Measurements from ENCODE around the gene STARD9.

- TF ChIP-seq USF2 (IDR thresholded peaks at IDR 0.05; ENCODE audit: low read depth, low read length) (no peak), CTCF (conservative IDR thresholded peaks at IDR 0.05; ENCODE audit: low read depth, low read length) (0 out of 2 replicates have a peak, but pooled peaks have one; percentile 9), CEBPB (IDR thresholded peaks at IDR 0.05; ENCODE audit: low read depth, low read length) (no peak), POLR2A (IDR thresholded peaks at IDR 0.05; ENCODE audit: low read depth, low read length) (no peak), RAD21 (IDR thresholded peaks at IDR 0.05; ENCODE audit: low read length) (no peak), ELK1 (IDR thresholded peaks at IDR 0.05; ENCODE audit: borderline replicate concordance, low read depth, low read length) (no peak), SMC3 (IDR thresholded peaks at IDR 0.05; ENCODE audit: low read depth, low read length) (no peak), FOS (IDR thresholded peaks at IDR 0.05; ENCODE audit: low read depth, low read length) (no peak), MXI1 (IDR thresholded peaks at IDR 0.05; ENCODE audit: borderline replicate concordance, low read depth, low read length) (no peak), RFX5 (IDR thresholded peaks at IDR 0.05; ENCODE audit: low read depth, low read length) (no peak), RCOR1 (IDR thresholded peaks at IDR 0.05; ENCODE audit: insufficient replicate concordance, low read length) (no peak), MAZ (IDR thresholded peaks at IDR 0.05; ENCODE audit: borderline replicate concordance, low read depth, low read length) (no peak), MAFK (IDR thresholded peaks at IDR 0.05; ENCODE audit: low read depth, low read length) (no peak)
Measured at GRCh38 chr15:42723068-42723467, 147.7 kb downstream of the STARD9 start.

Measured in IMR-90 (cell line).